Right atrium auricular region (tissue), 2 donors: ENCODE measurements around the gene KHDC1L. TPM values are rescaled to one million over a fixed set of nuclear protein-coding genes. Genes with fewer than 3 reads are reported as not detected.

Experiments used
- DNase-seq: peaks from one replicate; pipeline ENCODE4 v3.0.0-alpha.2; 2019; ENCODE audit warnings: low spot score
- H3K27ac ChIP-seq, 2 donors: fragments of 200-600 bp; sonication (generic); 1 replicate in 1 of 2; 2 replicates in 1 of 2; pipeline ENCODE4 v1.5.1; 2016 to 2019
- H3K27me3 ChIP-seq, 2 donors: fragments of 200-600 bp; sonication (generic); one replicate each; pipeline versions ENCODE4 v1.5.1 to v1.6.0; 2017 to 2019
- H3K36me3 ChIP-seq: fragments of 200-600 bp; sonication (generic); one replicate; pipeline ENCODE4 v1.5.1; 2016
- H3K4me1 ChIP-seq, 2 donors: fragments of 200-600 bp; sonication (generic); one replicate each; pipeline versions ENCODE4 v1.5.1 to v1.6.0; 2017 to 2019
- H3K4me3 ChIP-seq, 2 donors: fragments of 200-600 bp; sonication (generic); 1 replicate in 1 of 2; 2 replicates in 1 of 2; pipeline ENCODE4 v1.5.1; 2017 to 2019; ENCODE audit warnings: mild to moderate bottlenecking in 1 of 2, moderate library complexity in 1 of 2
- H3K9me3 ChIP-seq, 2 donors: fragments of 200-600 bp; sonication (generic); one replicate each; pipeline ENCODE4 v1.5.1; 2019
- CTCF ChIP-seq, 2 donors: fragments of 200-600 bp; sonication (generic); IDR thresholded peaks; one replicate each; pipeline ENCODE4 v1.5.1; 2019; ENCODE audit warnings: antibody characterized with exemption in 2 of 2
- total RNA-seq, 2 donors: library from RNA; depleted of rRNA; stranded (reverse); fragments of >200 nt; gene quantifications; one replicate each; pipeline ENCODE4 v1.1.0, GENCODE V29; 2016

KHDC1L gene
- total RNA-seq, 2 donors from 2014 or later, result not detected

GRCh38 chr6:73227606-73228255, 2.4 kb upstream of the KHDC1L start:
- no peak for DNase-seq
- Histone ChIP-seq H3K27me3 (no peaks in the 10 kb centered on the region), H3K9me3 (no peaks in the 10 kb centered on the region), H3K36me3 (no peaks in the 10 kb centered on the region), H3K4me3 (no peak overlapping the region), H3K27ac (no peak overlapping the region), H3K4me1 (no peaks in the 10 kb centered on the region)
- TF ChIP-seq CTCF (IDR thresholded peaks at IDR 0.05), result no peak

GRCh38 chr6:73216859-73217258, 8.4 kb downstream of the KHDC1L start:
- Histone ChIP-seq H3K9me3 (no peaks in the 10 kb centered on the region), H3K36me3 (no peaks in the 10 kb centered on the region), H3K27ac (no peak overlapping the region), H3K4me3 (no peak overlapping the region), H3K4me1 (no peaks in the 10 kb centered on the region), H3K27me3 (no peaks in the 10 kb centered on the region)
- no peak for DNase-seq
- TF ChIP-seq CTCF (IDR thresholded peaks at IDR 0.05), result no peak

GRCh38 chr6:73209117-73209516, 16.2 kb downstream of the KHDC1L start:
- H3K4me1 ChIP-seq, result no peaks in the 10 kb centered on the region
- H3K4me3 ChIP-seq, result no peak overlapping the region
- no peaks in the 10 kb centered on the region for H3K9me3 ChIP-seq
- no peak for DNase-seq
- H3K27ac ChIP-seq, result no peak overlapping the region
- no peak for TF ChIP-seq CTCF (IDR thresholded peaks at IDR 0.05)
- H3K36me3 ChIP-seq, result no peaks in the 10 kb centered on the region
- no peaks in the 10 kb centered on the region for H3K27me3 ChIP-seq

- no peaks in the 10 kb centered on the region for H3K9me3 ChIP-seq
- no peak for DNase-seq
- TF ChIP-seq CTCF (IDR thresholded peaks at IDR 0.05), result no peak
- no peaks in the 10 kb centered on the region for H3K4me1 ChIP-seq
- H3K36me3 ChIP-seq, result no peaks in the 10 kb centered on the region
- H3K27ac ChIP-seq, result no peak overlapping the region
- H3K4me3 ChIP-seq, result no peak overlapping the region
- no peaks in the 10 kb centered on the region for H3K27me3 ChIP-seq
These were observed 18.0 kb downstream of the KHDC1L start for GRCh38 chr6:73207221-73207837.

GRCh38 chr6:73204252-73204651, 21.0 kb downstream of the KHDC1L start:
- no peaks in the 10 kb centered on the region for H3K9me3 ChIP-seq
- no peaks in the 10 kb centered on the region for H3K36me3 ChIP-seq
- H3K4me1 ChIP-seq, result no peaks in the 10 kb centered on the region
- H3K27ac ChIP-seq, result no peak overlapping the region
- H3K4me3 ChIP-seq, result no peak overlapping the region
- H3K27me3 ChIP-seq, result no peaks in the 10 kb centered on the region
- DNase-seq, result no peak
- no peak for TF ChIP-seq CTCF (IDR thresholded peaks at IDR 0.05)

GRCh38 chr6:73203098-73203497, 22.2 kb downstream of the KHDC1L start:
- H3K36me3 ChIP-seq, result no peaks in the 10 kb centered on the region
- H3K27me3 ChIP-seq, result no peaks in the 10 kb centered on the region
- no peak for TF ChIP-seq CTCF (IDR thresholded peaks at IDR 0.05)
- H3K4me3 ChIP-seq, result no peak overlapping the region
- DNase-seq, result no peak
- no peaks in the 10 kb centered on the region for H3K4me1 ChIP-seq
- no peaks in the 10 kb centered on the region for H3K9me3 ChIP-seq
- H3K27ac ChIP-seq, result no peak overlapping the region
